ENCODE measurements around the gene AGBL4.

The AGBL4 gene

GRCh38 chr1:48776393-48777218, 1247.1 kb downstream of the AGBL4 start, which contains the start of gene BEND5:
Gene BEND5 (minus strand): TSS chr1:48776891. CDS start chr1:48776831, 60 bp downstream.
- no peak for TF ChIP-seq CTCF (IDR thresholded peaks at IDR 0.05; ENCODE audit: insufficient read depth, low read depth, low read length, missing control alignments)
- DNase-seq (ENCODE audit: low read depth) = no peak
- peak within 1 kb of the TSS; percentile 30 for H3K4me3 ChIP-seq (ENCODE audit: low read length)

- no peak overlapping the region for H3K4me3 ChIP-seq (ENCODE audit: low read length)
- no peak for DNase-seq (ENCODE audit: low read depth)
- no peak for TF ChIP-seq CTCF (IDR thresholded peaks at IDR 0.05; ENCODE audit: insufficient read depth, low read depth, low read length, missing control alignments)
These were observed 1247.8 kb downstream of the AGBL4 start for GRCh38 chr1:48775831-48776392.

GRCh38 chr1:48773133-48773532, 1250.6 kb downstream of the AGBL4 start:
- TF ChIP-seq CTCF (IDR thresholded peaks at IDR 0.05; ENCODE audit: insufficient read depth, low read depth, low read length, missing control alignments) = no peak
- no peak for DNase-seq (ENCODE audit: low read depth)
- H3K4me3 ChIP-seq (ENCODE audit: low read length) = no peak overlapping the region

- no peak overlapping the region for H3K4me3 ChIP-seq (ENCODE audit: low read length)
- TF ChIP-seq CTCF (IDR thresholded peaks at IDR 0.05; ENCODE audit: insufficient read depth, low read depth, low read length, missing control alignments) = no peak
- DNase-seq (ENCODE audit: low read depth) = no peak
These were observed 1251.5 kb downstream of the AGBL4 start for GRCh38 chr1:48772211-48772610.

GRCh38 chr1:48771561-48771960, 1252.2 kb downstream of the AGBL4 start:
- no peak for DNase-seq (ENCODE audit: low read depth)
- no peak overlapping the region for H3K4me3 ChIP-seq (ENCODE audit: low read length)
- no peak for TF ChIP-seq CTCF (IDR thresholded peaks at IDR 0.05; ENCODE audit: insufficient read depth, low read depth, low read length, missing control alignments)

- no peak overlapping the region for H3K4me3 ChIP-seq (ENCODE audit: low read length)
- no peak for TF ChIP-seq CTCF (IDR thresholded peaks at IDR 0.05; ENCODE audit: insufficient read depth, low read depth, low read length, missing control alignments)
- DNase-seq (ENCODE audit: low read depth) = no peak
These were observed 1255.7 kb downstream of the AGBL4 start for GRCh38 chr1:48767975-48768510.
